COLO829 (cell line): ENCODE measurements around the gene ATG5.

Experiments used
- DNase-seq: peaks from one replicate; pipeline ENCODE4 v3.0.0; 2012; ENCODE audit warnings: low spot score

The ATG5 gene

DNA sequence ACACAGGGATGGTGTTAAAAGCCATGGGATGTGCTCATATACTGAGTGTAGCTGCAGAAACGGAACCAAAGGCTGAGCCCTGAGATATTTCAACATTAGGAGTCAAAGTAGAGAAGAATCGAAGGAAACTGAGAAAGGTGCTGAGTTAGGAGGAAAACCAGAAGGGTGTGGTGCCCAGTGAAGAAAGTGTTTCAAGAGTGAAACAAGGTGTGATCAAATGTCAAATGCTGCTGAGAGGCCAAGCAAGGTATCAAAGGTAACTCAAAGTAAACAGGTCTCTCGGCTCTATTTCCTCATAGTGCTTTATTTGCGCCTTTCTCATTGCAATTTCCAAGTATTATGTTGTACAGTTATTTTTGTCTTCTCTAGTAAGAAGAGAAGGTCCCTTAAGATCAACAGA is 145.4 kb downstream of the ATG5 start:
- DNase-seq: no peak

DNA sequence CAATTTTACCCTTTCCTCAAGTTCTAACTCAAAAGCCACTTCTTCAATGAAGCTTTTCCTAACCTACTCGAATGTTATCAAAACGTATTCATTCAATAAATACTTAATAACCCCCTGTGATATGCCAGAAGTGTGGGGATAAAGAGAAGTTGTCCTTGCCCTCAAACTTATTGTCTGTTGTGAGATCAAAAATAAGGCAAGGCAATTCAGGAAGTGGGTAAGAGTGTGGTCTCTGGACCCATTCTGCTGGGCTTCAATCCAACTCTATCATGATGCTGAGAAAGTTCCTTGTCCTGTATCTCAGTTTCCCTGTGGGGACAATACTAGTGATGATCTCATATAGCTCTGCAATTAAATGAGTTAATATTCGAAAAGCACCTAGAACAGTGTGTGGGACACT is 146.7 kb downstream of the ATG5 start:
- DNase-seq: no peak

DNA sequence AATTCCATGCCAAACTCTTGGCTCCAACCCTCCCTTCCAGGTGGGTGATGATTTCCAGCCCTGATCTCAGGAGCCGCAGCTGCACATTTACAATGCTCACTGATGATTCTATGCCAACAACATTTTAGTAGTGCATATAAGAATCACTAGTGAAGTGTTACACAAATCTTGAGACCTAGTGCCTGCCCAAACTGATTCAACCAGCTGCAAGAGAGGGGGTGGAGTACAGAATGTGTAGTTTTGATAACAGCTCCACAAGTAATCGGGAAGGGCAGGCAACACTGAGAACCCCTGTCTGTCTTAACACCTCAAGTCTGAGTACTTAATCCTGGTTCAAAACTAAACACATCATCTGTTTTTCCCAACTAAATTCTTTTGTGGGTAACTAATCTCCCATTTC is 147.8 kb downstream of the ATG5 start:
- DNase-seq: no peak

DNA sequence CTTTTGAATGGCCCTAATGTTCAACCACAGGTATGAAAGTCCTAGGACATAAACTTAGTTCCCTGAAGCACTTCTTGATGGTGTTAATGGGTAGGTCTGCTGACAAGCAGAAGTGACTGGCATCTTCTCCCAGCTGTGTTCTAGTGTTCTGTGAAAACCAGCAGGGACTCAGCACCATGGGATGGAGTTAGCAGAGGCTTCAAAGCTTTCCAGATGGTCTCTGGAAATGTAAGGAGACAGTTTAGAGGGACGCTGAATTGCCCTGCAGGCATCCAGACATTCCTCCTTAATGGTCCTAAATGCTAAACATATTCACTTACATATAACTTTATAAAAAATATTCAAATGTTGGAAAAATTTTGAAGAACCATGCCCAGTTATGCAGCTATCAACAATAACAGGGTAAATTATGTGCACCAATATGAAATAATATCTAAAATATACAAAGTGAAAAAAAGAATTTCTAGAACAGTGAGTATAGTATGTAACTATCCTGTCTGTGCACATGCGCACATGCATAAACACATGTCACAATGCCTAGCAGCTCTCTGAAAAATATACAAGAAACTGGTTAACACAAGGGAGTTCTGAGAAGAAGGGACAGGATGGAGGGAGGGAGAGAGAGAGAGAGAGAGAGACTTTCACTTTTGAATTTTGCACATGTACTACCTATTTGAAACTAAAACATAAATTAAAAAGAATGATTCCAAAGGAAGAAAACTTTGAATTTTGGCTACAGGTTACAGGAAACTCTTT is 152.3 kb downstream of the ATG5 start:
- DNase-seq: no peak

DNA sequence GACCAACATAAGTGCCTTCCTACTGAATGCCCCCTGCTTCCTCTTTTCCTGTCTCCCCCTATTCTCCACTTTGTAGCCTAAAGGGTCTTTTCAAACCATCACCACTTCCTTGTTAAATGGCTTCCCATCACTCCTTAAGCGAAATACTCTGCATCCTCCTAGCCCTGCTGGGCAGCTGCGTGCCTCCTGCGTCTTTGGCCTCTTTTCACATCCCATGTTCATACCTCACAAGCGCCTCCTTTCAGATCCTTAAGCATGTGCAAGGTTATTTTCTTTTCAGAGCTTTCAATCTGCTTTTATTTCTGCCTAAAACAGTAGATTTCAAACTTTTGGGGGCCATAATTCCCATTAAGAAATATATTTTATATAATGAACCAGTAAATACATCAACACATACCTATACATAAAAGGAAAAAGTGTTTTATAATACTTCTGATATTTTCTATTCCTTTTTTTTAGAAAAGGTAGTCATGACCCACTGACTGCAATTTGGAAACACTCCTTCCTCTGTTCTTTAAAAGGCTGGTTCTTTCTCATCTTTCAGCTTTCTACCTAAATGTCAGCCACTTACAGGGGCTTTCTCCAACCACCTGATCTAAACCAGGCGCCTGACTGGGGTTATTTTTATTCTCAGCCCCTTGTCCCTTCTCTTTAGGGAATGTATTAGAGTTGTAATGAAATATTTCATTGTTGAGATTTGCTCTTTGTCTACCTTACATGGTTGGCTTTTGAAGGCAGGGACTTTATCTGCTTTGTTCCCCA is 155.3 kb downstream of the ATG5 start:
- DNase-seq: no peak

DNA sequence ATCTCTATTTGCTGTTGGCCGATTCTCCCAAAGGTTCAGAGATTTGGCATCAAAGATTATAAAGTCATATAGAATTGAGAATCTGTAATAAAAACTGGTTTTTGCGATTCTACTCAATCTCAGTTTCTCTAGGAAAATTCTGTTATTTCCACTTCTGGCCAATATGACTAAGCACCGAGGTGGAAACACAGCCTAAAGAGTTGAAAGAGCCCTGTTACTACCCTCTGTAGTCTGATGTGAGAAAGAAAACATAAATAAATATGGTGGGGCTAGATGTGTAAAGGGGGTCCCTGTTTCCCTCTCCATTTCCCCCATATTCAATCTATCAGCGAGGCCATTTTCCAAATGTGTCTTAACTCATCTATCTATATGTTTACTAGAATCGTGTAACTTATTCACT is 156.0 kb downstream of the ATG5 start:
- DNase-seq: no peak

DNA sequence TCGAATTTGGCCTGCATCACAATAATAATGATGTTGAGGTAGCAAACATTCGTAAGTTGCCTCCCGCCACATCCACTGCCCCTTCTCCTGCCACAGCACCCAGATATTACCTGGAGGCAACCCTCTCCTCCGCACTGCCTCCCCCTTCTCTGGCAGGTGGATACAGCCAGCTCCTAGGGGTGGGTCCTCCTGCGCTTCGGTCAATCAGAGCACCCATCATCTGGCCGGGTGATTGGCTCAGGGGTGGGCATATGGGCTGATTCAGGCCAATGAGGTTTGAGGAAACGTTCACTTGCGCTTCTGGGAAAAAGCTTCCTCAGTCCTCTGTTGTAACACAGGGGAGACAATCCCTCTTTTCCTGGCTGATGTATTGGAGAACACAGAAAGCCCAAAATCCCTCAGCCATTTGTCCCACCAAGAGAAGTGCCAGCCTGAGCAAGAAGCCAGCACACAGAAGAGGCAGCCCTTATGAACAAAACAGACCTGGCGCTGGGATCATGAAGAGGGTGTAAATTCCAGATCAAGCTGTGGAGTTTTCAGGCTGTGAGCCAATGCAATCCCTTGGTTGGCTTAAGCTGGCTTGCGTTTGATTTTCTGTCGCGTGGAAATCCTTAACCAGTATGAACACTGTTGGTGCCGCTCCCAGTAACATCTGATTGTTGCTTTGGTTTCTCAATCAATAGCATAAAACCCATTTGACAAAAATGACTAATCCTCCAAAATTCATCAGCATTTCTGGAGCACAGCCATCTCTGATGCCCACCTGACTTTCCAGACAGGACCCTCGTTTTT is 157.3 kb downstream of the ATG5 start:
- no peak for DNase-seq

DNA sequence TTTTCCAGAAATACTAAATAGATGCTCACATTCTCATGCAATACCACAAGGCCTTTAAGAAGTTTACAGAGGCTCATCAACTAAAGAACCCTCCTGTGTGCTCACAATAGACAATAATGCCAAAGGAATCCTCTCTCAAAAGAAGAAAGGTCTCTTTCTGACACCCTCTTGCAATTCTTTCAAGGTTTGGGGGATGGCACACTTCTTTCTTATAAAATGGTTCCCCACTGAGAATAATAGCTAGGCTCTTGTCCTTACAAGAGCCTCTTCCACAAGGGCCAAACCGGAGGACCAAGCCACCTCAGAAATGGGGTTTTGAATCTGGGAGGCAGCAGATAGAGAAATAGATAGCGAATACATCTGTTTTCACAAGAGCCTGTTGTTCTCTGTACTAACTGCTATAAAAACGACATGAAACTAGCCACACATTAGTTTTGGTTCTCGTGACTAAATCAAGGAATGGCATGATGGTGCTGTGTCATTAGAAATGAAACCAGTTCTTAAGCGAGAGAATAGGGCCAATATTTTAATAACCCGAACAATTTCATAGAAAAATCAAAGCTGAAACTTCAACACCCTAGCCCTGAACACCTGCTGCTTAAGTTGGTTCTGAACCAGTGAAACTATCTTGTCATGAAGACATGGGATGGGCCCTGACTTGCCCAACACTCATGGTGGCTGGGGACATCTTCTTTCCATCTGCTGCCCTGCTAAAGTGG is 158.3 kb downstream of the ATG5 start:
- no peak for DNase-seq

DNA sequence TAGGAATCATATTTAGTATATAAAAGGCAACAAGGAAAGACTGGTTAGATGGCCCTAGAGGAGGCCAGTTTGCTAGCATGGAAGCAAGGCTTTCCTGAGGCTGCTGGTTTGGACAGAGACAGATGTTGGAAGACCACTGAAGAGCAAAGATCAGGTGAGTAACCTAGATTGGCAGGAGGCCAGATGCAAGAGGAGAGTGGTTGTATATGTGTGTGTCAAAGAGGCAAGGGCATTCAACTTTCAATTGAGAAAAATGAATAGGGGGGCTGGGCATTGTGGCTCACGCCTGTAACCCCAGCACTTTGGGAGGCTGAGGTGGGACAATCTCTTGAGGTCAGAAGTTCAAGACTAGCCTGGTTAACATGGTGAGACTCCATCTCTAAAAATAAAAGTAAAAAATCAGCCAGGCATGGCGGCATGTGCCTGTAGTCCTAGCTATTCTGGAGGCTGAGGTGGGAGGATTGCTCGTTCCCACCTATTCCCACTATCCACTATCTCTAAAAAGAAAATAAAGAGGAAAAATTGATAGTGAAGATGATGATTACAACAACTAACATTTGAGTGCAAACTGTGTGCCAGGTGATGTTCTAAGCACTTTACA is 159.6 kb downstream of the ATG5 start:
- DNase-seq: no peak

DNA sequence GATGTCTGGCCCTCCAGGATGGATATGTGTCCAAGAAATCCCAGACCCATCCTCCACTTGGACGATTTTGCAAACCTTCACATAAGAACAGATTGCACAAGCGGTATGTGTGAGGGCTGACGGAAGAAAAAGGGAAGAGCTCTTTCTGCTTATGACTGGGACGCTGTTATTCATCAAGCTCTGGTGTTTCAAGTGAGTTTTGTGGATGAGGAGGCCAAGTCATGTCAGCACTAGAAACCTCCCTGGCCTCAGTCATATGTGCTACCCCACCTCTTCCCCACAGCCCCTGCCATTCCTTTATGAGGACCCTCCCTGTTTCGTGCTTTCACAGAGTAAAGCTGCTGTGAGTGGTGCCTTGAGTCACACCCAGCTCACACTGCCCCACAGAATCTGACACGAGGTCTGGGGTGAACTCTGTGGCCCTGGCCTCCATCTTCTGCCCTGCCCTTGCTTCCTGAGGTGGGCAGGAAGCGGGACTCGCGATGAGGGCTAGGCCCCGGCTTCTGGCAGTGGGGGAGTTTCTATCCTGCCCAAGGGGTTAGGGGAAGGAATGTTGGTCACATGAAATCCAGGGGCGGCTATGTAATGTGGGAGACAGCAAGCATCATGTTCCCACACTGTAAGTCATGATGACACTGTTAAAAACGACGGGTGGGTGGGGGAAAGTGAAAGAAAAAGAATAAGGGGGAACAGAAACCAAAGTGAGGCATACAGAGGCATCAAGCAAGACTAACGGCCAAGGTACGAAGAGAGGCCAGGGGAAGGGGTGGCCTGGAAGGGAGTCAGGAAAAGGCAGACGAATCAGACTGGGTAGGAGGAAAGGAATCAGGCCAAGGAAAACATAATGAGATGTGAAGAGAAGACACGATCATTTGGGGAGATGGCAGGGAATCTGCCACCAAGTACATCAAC is 161.3 kb downstream of the ATG5 start:
- DNase-seq: no peak

DNA sequence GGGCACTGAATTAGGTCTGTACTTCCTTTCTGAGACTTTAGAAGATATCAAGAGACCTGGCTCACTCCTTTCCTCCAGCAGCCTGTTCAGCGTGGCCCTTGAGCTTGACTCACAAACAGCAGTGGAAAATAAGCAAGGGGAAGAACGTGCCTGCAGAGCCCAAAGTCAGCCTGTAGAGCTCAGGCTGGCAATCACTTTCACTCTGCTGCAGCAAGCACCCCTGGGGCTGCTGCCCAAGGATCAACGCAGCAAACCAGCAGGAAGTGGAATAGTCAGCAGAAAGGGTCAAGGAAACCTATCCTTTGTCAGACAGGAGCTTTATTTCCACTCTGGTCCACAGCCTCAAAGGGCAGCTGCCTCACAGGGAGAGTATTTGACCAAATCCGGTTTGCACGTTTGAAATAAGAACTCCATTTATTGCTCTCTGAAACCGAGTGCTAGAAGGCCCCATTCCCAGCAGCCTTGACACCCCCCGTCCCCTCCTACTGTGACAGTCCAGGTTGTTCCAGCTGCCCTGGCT is 162.1 kb downstream of the ATG5 start:
- DNase-seq: no peak

DNA sequence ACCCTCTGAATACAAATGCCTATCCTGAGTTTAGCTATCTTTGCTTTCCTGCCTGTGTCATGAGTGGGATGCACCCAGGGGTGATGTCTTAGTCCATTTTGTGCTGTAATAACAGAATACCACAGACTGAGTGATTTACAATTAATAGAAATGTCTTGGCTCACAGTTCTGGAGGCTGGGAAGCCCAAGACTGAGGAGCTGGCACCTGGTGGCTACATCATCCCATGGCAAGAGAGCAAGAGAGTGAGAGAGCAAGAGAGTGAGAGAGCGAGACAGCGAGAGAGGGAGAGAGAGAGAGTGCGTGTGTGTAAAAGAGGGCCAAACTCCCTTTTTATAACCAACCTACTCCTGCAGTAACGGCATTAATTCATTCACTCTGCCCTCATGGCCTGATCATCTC is 162.6 kb downstream of the ATG5 start:
- no peak for DNase-seq

DNA sequence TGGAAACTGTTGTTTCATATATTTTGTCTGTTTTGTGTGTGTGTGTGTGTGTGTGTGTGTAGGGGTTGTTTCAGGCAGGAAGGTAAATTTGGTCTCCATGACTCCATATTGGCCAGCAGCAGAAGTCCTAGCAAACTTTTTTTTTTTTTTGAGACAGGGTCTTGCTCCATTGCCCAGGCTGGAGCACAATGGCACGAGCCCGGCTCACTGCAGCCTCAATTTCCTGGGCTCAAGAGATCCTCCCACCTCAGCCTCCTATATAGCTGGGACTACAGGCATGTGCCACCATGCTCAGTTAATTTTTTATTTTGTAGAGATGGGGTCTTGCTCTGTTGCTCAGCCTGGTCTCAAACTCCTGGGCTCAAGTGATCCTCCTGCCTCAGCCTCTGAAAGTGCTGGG is 163.7 kb downstream of the ATG5 start:
- no peak for DNase-seq

DNA sequence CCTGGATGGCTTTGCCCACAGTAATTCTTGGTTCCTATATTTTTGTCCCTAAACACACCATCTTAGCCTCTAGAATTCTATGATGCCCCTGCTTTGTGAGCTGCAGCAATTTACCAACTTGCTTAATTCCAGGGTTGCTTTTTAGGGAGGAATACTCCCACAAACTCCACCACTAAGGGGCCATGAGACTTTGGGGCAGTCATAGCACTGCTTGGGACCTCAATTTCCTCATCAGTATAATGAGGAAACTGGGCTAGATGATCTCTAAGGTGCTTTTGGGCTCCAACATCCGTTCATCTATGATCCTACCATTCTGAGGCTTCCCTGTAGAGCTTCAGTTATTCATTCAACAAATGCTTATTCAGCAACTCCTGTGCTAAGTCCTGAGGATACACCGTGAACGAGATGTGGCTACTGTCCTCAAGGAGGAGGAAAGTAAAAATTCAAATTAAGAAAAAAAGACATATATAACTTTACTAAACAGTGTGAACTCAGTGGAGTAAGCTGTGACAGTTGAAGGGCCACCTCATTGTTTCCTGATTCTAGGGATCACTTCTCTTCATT is 164.2 kb downstream of the ATG5 start:
- no peak for DNase-seq

DNA sequence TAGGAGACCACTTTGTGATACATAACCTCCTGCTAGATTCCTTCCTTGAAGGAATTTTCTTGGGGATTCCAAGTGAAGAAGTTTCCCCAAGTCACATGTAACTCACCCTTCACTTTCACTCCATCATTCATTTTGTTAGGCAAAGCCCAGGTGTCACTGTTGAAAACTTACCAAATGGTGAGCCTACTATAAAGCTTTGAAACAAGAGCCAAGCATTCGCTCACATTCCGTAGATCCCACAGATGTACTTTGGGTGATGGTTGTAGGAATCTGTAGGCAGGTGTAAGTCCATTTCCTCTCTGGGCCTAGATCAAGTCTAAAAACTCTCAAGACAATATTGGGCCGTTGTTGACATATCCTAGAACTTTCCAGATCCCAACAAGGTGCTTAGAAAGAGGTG is 165.4 kb downstream of the ATG5 start:
- no peak for DNase-seq

DNA sequence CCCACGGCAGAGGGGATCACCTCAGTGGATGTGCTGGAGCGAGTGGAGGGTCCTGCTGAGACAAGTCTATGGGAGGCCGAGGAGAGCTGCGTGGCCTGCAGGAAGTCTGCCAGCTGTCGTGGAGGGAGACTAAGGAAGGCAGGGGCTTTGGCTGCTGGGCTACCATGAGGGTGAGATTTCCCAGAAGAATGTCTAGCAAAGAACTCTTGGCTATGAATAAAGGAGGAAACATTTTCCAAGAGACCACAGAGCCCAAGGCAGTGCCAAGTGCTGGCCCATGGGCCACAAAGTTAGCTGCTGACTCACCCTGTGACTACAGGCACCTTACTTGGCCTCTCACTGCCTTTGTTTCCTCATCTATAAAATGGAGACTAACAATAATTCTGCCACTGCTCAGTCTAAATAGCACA is 166.0 kb downstream of the ATG5 start:
- peak; percentile 7 for DNase-seq

DNA sequence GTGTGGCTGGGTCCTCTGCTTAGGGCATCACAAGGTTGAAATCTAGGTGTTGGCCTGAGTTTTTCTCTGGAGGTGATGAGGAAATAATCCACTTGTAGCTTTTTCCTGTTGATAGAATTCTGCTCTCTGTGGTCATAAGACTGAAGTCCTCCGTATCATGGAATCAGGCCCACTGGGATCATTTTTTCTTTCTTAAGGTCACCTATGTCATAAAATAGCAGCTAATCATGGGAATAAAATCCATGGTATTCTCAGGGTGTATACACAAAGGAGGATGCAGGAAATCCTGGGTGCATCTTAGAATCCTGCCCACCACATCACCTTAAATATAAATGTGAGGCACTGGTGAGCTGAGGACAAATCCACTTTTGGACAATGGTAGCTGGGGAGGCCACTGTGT is 166.7 kb downstream of the ATG5 start:
- DNase-seq: no peak

DNA sequence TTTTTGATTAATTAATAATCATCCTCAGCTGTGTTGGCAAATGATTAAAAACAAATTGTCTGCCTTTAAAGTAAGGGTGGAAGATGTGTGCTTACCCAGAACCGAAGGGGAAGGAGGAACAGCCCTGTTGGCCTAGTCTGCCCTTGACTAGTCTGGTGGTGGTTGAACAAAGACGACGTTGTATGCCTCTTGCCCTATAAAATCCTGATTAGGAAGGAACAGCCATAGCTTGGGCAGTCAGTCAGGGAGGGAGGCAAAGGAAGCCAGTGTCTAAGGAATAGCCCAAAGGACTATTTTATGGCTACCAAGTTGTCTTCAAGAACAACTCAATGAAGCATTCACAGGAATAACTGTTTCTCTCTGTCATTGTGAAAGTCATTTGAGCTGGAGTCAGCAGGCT is 168.7 kb downstream of the ATG5 start:
- peak; percentile 85 for DNase-seq

DNA sequence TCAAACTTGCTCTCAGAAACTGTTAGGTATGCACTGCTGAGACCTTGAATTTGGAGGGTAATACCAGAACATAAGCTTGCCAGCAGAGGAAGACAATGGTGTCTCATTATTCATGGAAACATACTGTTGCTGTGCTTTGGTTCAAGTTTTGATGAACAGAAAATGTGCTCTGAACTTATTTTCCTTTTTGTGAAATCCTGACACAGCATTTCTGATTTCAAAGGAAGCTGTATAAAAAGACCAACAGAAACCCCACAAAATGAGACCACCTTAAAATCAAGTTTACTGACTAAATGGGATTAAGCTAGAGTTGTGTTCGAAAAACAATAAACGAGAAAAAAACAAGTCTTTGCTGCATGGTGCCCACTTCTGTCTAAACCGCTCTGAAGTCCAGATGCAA is 169.1 kb downstream of the ATG5 start:
- no peak for DNase-seq

DNA sequence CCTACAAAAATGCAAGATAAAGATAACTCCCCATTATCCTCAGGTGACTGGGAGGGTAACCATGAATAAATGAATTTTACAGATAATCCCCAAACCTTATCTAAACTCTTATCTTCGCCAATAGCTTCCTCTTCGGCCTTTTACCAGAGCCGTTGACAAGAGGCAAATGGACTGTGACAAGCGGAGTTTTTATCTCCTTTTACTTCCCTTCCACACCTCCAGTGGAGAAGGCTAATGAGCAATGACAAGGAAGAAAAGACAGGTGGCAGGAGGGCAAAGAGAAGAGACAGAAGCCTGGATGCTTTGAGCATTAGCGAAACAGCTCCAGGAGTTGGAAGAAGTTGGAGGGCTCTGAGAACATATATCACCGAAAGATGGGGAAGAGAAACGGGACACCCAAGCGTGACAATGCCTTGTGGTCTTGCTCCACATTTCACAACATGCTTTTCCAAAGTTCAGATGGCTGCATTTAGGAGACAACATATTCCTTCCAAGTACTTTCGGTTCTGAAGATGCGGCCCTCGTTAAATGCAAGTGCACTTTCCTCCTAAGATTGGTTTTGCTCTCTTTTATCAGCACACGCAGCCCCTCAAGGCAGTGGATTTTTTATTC is 170.2 kb downstream of the ATG5 start:
- no peak for DNase-seq
